IPS-18c (cell line): ENCODE results near the gene DDR1.
"Not testable (repeated sequence)": the region's sequence is repeated elsewhere in the genome, so short reads cannot be mapped to it uniquely, and the experiment has no call there.

Experiments
- H3K4me3 ChIP-seq: 2 replicates; pipeline ENCODE4 v1.7.0; 2013; ENCODE audit warnings: low read depth, mild to moderate bottlenecking, low read length, moderate library complexity; ENCODE audit not compliant: insufficient read depth
- H3K9me3 ChIP-seq: one replicate; pipeline ENCODE4 v1.6.1; 2013; ENCODE audit warnings: mild to moderate bottlenecking, low read length, moderate library complexity; ENCODE audit not compliant: control insufficient read depth, insufficient read depth

The DDR1 gene

GRCh38 chr6:30847971-30848436 is 36.3 kb upstream of the DDR1 start:
- H3K4me3 ChIP-seq = peak overlapping the region; percentile 63
- peaks cover 19% of the 10 kb centered on the region for H3K9me3 ChIP-seq

DNA sequence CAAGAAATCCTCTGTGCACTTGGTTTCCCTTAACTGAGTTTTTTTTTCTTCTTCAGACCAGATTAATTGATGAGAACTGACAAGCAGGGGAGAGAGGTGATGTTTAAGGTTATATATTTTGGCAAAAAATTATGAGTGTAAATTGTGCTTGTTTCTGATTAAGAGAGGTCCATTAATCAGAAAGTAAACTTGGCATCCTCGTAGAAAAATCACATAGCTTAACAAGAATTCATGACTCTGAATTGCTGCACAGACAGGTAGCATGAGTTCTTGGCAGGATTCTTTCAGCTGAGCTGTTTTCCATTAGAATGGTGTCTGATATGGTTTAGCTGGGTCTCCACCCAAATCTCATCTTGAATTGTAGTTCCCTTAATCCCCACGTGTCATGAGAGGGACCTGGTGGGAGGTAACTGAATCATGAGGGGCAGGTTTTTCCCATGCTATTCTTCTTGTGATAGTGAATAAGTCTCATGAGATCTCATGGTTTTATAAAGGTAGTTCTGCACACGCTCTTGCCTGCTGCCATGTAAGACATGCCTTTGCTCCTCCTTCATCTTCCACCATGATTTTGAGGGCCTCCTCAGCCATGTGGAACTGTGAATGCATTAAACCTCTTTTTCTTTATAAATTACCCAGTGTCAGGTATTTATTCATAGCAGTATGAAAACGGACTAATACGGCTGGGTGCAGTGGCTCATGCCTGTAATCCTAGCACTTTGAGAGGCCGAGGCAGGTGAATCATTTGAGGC is 34.2 kb upstream of the DDR1 start:
- H3K4me3 ChIP-seq = no peak overlapping the region
- H3K9me3 ChIP-seq = peaks cover 19% of the 10 kb centered on the region

DNA sequence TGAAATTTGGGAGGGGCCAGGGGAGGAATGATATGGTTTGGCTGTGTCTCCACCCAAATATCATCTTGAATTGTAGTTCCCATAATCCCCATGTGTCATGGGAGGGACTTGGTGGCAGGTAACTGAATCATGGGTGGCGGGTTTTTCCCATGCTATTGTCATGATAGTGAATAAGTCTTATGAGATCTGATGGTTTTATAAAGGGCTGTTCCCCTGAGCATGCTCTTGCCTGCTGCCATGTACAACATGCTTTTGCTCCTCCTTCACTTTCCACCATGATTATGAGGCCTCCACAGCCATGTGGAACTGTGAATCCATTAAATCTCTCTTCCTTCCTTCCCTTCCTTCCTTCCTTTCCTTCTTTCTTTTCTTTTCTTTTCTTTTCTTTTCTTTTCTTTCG is 31.9 kb upstream of the DDR1 start:
- peaks cover 19% of the 10 kb centered on the region for H3K9me3 ChIP-seq
- not testable (repeated sequence) for H3K4me3 ChIP-seq

DNA sequence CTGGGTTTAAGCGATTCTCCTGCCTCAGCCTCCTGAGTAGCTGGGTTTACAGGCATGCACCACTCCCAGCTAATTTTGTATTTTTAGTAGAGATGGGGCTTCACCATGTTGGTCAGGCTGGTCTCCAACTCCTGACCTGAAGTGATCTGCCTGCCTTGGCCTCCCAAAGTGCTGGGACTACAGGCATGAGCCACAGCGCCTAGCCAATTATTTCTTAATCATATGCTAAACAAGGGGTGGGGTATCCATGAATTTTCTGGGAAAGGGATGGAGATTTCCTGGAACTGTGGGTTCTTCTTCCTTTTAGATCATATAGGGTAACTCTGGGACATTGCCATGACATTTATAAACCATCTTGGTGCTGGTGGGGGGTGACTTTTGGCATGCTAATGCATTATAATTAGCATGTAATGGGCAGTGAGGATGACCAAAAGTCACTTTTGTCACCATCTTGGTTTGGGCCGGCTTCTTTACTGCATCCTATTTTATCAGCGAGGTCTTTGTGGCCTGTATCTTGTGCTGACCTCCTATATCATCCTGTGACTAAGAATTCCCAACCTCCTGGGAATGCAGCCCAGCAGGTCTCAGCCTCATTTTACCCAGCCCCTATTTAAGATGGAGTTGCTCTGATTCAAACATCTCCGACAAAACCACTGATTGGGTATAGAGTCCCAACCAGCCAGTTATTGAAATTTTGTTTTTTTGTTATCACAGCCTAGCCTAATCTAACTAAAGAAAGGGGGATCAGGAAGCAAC is 29.9 kb upstream of the DDR1 start:
- peaks cover 21% of the 10 kb centered on the region for H3K9me3 ChIP-seq
- H3K4me3 ChIP-seq = no peak overlapping the region

DNA sequence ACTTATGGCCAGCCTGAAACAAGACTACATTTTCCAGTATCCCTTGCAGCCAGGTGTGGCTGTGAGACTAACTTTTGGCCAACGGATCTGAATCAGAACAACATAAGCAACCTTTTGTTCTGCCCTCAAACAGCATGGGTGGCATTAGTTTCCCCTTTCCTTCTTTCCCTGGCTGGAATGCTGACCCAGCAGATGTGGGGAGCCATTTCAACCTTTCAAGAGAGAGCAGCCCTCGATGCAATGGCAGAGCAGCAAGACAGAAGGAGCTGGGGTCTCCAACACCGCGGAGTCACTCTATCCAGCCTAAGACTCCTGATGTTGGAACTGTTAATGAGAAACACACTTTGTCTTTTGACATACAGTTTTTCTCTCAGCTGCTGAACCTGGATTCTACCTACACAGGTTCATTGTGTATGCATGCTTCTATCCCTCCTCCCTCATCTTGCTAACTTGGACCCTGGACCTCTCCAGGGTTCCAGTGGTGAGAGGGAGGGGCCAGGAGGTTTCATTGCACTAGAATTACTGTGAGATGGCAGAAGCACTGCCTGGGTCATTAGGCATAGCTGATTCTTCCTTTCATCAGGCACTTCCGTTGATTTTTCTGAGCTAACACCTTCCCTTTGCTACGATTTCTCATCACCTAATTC is 28.8 kb upstream of the DDR1 start:
- no peak overlapping the region for H3K4me3 ChIP-seq
- H3K9me3 ChIP-seq = peaks cover 24% of the 10 kb centered on the region

DNA sequence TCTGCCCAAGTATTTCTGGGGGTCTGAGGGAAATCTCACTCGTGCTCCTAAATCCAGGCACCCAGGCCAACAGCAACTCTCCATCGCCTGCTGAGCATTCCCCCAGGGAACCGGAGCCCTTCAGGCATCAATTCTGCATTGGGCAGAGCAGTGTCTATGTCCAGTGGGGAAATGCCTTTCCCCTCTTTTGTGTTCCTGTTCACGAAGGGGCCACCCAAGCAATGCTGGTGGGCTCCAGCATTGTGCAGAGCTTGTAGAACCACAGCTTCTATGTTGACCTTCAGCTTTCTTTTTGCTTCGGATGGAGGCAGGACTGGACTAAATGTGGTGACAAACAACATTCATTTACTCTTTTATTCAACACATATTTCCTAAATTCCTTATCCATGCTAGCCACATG is 27.2 kb upstream of the DDR1 start:
- H3K9me3 ChIP-seq = peaks cover 14% of the 10 kb centered on the region
- H3K4me3 ChIP-seq = no peak overlapping the region

GRCh38 chr6:30857549-30857948 is 26.8 kb upstream of the DDR1 start:
- Histone ChIP-seq H3K4me3 (no peak overlapping the region), H3K9me3 (peaks cover 10% of the 10 kb centered on the region)

DNA sequence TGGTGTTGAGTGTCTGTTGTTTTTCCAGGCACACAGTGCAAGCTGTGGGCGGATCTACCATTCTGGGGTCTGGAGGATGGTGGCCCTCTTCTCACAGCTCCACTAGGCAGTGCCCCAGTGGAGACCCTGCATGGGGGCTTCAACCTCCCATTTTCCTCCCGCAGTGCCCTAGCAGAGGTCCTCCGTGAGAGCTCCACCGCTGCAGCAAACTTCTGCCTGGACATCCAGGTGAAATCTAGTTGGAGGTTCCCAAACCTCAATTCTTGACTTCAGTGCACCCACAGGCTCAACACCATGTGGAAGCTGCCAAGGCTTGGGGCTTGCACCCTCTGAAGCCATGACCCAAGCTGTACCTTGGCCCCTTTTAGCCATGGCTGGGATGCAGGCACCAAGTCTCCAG is 24.6 kb upstream of the DDR1 start:
- H3K4me3 ChIP-seq, H3K9me3 ChIP-seq: not testable (repeated sequence)

- Histone ChIP-seq H3K9me3 (peaks cover 8% of the 10 kb centered on the region), H3K4me3 (no peak overlapping the region)
Measured at GRCh38 chr6:30861257-30862048, 22.9 kb upstream of the DDR1 start.

DNA sequence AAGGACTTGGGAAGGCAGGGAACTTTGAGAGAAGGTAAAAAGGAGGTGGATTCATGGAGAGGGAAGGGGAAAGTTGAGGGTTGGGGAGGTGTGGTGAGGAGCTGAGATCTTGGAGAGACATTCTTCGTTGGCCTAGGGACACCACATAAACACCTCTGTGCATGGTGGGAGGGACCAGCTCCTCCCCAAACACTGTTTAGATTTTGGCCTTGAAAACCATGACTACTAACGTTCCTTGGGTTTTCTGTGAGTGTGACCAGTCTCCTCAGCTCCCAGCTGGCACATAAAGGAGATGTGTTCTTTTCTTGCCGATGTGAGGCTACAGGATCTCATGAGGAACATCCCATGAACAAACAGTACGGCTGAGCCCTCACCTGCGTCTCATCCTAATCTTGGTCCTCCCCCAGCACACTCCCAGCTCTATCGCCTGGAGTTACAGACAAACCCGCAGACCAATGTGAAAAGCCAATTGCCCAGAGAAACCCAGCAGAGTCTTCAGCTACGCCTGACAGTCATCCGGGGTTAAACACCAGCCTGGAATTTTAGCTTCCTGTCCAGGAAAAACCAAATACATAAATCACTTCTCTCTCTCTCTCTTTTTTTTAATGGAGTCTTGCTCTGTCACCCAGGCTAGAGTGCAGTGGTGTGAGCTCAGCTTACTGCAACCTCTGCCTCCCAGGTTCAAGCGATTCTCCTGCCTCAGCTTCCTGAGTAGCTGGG is 22.0 kb upstream of the DDR1 start:
- Histone ChIP-seq H3K9me3 (peaks cover 8% of the 10 kb centered on the region), H3K4me3 (no peak overlapping the region; the same call in 1 of the 2 replicates)

DNA sequence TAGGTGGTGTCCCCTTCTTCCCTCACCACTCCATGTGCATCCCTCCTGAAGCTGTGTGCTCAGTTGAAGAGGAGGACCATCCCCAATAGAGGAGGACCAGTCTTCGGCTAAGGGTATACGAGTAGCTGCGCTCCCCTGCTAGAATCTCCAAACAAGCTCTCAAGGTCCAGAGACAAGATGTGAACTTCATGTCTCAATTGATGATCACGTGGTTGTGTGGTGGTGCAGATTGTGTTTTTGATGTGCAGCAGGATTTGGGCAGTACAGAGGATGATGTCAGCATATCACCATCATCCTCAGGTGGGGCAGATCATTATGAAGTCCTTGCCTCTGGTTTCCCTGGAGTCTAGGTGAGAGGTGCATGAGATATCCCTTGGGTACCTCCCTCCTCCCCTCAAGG is 20.0 kb upstream of the DDR1 start:
- H3K4me3 ChIP-seq = no peak overlapping the region
- H3K9me3 ChIP-seq = peaks cover 10% of the 10 kb centered on the region

- H3K4me3 ChIP-seq = not testable (repeated sequence)
- peaks cover 12% of the 10 kb centered on the region for H3K9me3 ChIP-seq
Measured at GRCh38 chr6:30869241-30869749, 15.0 kb upstream of the DDR1 start.

GRCh38 chr6:30870546-30870945 is 13.8 kb upstream of the DDR1 start:
- Histone ChIP-seq H3K4me3 (no peak overlapping the region), H3K9me3 (peaks cover 12% of the 10 kb centered on the region)

- peaks cover 12% of the 10 kb centered on the region for H3K9me3 ChIP-seq
Measured at GRCh38 chr6:30871592-30872183, 12.6 kb upstream of the DDR1 start.

GRCh38 chr6:30873137-30873640 is 11.1 kb upstream of the DDR1 start:
- H3K9me3 ChIP-seq = peaks cover 8% of the 10 kb centered on the region
- no peak overlapping the region for H3K4me3 ChIP-seq

More at GRCh38 chr6:30871592-30872183, 12.6 kb upstream of the DDR1 start:
- H3K4me3 ChIP-seq = no peak overlapping the region

- H3K9me3 ChIP-seq, H3K4me3 ChIP-seq: not testable (repeated sequence)
Measured at GRCh38 chr6:30873795-30874194, 10.5 kb upstream of the DDR1 start.
